CD4-positive, alpha-beta T cell treated with Interleukin-4 for 4 hours (primary cell): Measurements from ENCODE around the gene ZRANB1.
A peak's percentile ranks its signal among the peaks of the same experiment; 100 is the strongest.
"Not testable (repeated sequence)": the region's sequence is repeated elsewhere in the genome, so short reads cannot be mapped to it uniquely, and the experiment has no call there.

Source experiments
- DNase-seq: peaks from one replicate; pipeline ENCODE4 v3.0.0-alpha.2; 2020

ZRANB1 gene

DNA sequence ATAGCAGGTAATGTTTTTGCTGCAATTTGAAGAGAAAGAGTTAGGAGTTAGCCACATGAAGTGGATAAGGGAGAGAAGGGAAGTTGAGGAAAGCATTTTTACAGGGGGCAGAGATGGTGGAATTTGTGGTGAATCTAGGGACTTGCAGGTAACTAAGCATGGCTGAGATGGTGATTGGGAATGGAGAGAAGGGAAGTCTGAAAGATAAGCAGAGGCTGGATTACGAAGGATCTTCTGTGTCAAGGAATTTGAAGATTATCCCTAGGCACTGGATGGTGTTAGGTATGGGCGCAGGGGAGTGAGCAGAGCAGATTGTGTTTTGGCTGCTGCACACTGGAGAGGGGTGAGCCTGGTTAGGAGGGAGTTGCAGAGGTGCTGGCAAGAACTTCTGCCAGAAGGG lies 25.3 kb downstream of the ZRANB1 start:
- no peak for DNase-seq

DNA sequence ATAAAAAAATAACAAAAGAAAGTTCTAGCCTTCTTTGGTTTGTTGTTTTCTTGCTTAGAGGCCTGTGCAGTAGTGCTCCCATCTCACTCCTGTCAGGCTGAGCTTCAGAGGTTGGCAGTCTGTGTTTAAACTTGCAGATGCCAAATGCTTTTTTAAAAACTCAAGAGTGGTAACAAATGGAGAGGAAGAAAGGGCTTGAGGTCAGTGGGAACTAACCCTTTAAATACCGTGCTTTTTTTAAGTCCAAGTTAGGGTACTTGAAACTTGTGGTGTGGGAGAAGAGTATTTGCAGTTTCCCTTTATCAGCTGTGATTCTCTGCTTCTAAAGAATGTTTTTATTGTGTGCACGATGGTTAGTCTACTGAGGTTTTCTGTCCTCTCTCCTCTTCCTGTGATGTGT lies 29.4 kb downstream of the ZRANB1 start:
- DNase-seq, result no peak

- DNase-seq, result no peak
Measured at GRCh38 chr10:124972637-124973036, 30.7 kb downstream of the ZRANB1 start.

DNA sequence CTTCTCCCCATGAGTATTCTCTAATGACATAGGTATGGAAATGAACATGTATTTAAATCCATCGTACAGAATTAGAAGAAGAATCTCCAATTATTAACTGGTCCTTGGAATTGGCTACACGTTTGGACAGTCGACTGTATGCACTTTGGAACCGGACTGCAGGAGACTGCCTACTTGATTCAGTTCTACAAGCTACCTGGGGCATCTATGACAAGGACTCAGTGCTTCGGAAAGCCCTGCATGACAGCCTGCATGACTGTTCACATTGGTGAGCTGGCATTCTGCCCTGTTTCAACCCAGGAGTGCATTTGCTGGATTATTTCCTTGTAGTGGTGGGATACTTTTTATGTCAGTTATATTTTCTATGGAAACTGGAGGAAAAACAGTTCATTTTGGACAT lies 32.2 kb downstream of the ZRANB1 start:
- no peak for DNase-seq

DNA sequence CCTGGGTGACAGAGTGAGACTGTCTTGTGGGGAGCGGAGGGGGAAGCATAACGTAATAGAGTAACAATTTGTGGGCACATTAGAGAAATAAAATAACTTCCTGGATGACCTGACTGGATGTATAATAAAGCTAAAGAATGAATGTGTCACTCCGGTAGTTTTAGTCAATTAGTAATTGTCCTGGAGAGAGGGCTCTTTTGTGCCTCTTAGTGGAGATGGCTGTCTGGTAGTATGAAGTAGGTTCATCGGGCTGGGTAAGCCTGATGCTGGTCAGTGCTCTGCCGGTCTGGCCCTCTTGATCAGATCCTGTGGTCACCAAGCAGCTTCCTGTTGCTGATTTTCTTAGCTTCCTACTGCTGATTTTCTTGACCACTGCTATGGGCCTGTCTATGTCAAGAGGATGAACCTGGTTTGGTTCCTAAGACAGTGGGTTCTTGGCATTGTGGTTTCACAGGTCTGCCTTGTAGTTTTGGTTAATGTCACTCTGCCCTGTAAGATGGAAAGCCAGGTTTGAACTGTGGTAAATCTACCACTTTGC lies 34.1 kb downstream of the ZRANB1 start:
- DNase-seq, result peak; percentile 12

DNA sequence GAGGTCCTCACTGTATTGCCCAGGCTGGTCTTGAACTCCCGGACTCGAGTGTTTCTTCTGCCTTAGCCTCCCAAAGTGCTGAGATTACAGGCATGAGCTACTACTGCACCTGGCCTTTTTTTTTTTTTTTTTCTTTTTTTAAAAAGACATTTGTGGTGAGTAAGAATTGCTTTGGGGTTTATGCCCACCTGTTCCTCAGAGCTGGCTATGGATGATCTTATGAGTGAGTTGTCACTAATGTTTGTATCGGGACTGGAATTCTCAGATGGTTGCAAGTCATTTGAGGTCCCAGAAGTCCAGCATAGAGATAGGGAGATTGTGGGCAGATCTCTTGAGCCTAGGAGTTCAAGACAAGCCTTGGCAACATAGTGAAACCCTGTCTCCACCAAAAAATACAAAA lies 35.2 kb downstream of the ZRANB1 start:
- DNase-seq, result no peak

DNA sequence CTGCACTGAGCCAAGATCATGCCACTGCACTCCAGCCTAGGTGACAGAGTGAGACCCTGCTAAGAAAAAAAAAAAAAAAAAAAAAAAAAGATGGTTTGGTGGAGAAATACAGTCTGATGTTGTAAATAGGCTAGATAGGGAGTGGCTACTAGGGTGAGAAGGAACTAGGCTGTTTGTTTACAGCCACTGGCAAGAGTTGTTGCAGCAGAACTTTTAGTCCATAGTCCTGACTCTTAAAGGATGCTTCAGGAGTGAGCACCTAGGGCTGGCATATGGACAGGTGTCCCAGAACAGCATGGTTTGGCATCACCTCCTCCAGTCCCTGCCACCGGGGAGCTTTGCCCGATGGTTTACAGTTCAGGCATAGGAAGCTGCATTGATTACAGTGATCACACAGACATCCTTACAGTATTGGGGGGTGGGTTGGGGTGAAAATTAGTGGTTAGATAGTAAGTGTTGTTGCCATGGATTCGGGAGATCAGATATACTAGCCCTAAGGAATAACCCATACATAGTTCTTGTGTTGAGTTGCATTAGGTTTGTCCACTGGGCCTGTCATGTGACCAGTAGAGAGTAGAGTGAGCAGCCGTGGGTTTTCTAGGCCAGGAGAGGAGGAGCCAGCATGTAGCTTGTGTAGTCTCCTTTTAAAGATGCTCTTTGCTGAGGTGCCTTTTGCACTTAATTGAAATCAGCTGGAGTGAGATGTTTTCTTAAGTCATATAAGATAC lies 35.9 kb downstream of the ZRANB1 start:
- no peak for DNase-seq

GRCh38 chr10:124978376-124978725 lies 36.4 kb downstream of the ZRANB1 start:
- no peak for DNase-seq

- DNase-seq, result no peak
Measured at GRCh38 chr10:124983321-124983720, 41.4 kb downstream of the ZRANB1 start.

DNA sequence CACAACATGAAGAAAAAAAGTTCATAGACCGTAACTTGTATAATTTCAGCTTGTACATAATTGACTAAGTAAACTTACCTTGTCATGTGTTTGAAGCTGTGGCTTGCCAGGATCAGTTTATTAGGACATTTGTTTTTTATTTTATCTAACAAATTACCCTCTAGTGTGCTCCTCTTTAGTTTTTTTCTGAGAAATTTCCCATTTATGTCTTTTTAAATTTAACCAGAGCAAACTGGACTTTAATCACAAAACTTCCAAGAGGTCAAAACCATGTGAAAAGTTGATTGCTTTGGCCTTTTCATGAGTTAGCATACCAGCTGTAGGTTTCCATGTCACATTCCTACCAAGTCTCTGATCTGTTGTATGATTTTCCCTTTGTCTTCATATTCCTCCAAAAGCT lies 42.5 kb downstream of the ZRANB1 start:
- no peak for DNase-seq

- DNase-seq, result no peak
Measured at GRCh38 chr10:124985162-124985561, 43.2 kb downstream of the ZRANB1 start.

DNA sequence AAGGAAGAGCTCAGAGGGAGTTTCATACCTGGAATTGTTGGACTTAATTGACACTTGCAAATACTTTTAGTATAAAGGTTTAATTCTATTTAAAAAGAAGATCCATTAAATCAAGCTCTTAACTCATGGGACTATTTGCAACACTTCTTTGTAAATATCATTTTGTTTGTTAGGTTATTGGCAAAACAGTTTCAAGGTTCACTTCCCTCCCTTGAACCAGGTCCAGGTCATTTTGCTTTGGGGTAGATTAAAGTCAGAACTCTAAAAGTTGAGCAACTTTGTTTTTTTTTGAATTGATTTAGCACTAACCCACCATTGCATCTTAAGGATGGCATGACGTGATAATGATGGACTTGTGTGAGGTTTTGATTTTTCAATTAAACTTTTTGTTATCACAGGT lies 45.9 kb downstream of the ZRANB1 start:
- no peak for DNase-seq

DNA sequence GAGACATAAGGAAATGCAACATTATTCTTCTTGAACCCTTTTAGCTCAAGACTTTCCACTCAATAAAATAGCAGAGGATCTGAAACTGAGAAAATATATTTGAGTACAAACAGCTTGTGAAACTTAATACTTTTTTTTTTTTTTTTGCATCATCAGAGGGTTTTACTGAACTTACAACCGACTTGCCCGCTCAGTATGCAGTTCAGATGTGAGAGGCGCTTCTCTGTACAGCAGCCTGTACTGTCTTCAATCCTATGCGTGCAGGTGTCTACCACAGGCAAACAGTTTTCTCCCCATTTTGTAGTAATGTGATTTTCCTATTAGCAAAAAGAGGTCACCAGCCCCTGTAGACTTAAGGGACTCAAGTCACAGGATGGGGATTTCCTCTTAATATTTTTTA lies 46.8 kb downstream of the ZRANB1 start:
- not testable (repeated sequence) for DNase-seq

GRCh38 chr10:124989526-124989925 lies 47.6 kb downstream of the ZRANB1 start:
- no peak for DNase-seq

DNA sequence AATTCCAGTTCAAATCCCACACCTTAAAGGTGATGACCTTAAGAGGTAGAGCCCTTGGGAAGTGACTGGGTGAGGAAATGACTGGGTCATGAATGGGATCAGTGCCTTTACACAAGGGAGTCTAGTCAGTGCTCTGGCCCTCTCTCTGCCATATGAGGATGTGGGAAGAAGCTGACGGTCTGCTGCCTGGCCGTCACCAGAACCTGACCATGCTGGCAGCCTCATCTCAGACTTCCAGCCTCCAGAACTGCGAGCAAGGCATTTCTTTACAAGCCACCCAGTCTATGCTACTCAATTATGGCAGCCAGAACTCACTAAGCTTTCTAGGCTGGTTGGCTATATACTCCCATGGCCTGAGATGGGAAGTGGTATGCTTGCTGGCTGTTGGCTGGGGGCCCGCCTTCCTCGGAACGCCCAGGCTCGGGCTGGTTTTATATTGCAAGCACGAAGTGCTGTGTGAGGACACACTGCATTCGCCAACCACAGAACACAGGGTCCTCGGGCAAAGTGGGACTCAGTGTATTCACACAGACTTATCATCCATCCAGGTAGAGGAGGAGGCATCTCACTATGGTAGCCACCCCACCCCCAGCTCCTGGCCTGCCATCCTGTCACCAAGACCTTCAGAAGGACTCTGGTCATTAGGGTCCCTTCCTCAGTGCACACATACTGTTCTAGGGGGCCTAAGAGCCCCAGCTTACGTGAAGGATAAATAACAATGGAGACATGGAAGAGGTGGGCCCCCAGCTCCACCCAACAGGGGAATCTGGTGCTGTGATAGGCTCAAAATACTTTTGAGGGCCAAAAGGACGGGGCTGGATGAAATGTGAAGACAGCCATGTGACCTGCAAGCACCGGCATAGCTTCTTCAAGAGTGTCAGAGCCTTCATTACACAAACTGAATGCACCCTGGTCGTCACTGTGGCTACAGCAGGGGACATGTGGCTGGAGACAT lies 49.0 kb downstream of the ZRANB1 start:
- no peak for DNase-seq

DNA sequence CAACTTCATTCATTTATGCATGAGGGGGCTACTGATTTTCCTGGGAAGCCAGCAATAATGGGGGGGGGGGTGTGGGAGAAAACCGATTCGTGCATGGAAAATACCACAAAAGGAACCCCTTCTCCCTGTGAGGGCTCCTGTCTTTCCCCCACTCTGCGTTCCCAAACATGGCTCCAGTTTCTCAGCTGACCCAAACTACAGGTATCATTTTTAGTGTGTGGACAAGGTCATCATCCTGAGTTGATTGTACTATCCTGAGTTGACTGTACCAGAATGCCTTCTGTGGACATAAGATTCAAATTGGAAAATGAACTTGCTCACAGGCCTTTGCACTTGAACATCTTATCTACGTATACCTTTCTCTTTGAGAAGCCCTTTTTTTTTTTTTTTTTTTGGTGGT lies 49.9 kb downstream of the ZRANB1 start:
- DNase-seq, result no peak

GRCh38 chr10:124992462-124993344 lies 50.8 kb downstream of the ZRANB1 start:
- DNase-seq, result peak; percentile 30

DNA sequence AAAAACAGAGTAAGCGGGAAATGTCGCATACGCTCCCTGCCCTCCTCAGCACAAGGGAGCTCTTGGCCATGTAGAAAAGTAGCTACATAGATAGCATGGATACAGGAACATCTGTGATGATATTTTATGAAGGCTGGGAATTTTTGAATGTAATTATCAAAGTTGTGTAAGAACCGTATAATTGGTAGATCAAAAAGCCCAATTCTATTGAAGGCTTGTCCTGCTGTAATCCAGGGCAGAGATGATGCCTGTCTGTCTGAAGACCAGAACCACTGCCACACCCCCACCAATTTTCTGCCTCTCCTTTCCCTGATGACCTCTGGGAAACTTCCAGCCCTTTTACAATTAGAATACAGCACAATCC lies 51.4 kb downstream of the ZRANB1 start:
- no peak for DNase-seq

GRCh38 chr10:124993736-124994451 lies 52.0 kb downstream of the ZRANB1 start:
- no peak for DNase-seq

DNA sequence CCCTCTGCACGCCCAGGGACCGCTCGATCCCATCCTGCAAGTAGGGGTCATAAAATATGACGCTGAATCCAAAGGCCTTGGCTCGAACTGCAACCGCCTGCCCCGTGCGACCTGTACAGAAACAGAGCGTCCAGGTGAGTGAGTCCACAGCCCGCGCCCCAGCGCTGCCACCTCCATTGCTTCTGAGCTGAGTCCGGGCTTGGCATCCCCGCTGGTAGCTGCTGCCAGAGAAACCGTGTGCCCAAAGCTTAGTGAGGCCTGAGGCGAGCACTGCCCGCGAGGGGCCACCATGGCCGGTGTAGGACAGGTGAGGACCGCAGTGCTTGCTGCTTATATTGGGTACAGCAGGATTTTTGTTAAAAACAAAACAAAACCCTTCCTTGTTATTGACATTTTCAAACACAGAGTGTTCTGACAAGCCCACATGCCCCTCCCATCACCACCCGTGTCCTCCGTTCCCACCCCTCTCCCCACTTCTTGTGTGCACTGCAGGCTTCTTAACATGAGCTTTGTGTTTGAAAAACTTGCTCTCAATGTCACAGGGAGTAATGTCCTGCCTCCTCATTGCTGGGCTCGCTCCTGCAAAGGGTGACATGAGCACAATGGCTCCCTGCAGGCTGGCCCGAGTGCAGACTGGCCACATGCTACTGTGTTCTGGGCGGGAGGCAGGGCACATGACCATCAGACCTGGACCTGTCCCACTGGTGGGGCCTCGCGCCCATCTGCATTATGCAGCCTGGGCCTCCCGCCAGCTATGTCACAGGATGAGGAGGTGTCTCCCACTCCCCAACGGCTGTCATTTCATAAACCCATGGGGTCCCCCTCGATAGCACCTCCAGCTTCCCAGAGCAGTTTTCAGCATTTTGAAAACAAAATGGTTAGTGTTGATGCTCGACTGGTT lies 52.9 kb downstream of the ZRANB1 start:
- no peak for DNase-seq

DNA sequence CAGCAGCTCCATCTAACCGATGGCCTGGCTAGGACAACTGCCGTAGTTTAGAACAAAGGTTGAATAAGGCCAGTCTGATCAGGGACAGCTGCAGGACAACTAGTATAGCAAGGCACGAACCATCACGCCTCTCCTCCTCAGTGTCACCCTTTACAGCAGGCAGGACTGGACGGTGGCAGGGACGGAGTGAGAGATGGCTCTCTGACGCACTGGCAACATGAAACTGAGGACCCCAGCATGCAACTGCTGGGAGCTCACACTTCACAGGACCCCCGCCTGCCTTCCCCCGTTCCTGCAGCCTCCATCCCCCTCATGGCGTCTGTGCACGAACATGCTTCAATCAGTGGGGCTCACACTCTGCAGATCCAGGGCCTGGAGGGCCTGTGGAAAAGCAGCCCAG lies 53.7 kb downstream of the ZRANB1 start:
- no peak for DNase-seq
